GM12878 (cell line): Measurements from ENCODE around the gene TMEM163. TPM values are rescaled to one million over a fixed set of nuclear protein-coding genes. Genes with fewer than 3 reads are reported as not detected.

ENCODE experiments used
- ATAC-seq: fragments of 200-7000 bp; cut with Tn5 transposase; 3 replicates; pipeline ENCODE4 v1.9.1; 2020; ENCODE audit warnings: mild to moderate bottlenecking, moderate library complexity
- BruUV-seq: library from RNA; stranded (reverse); fragments of 400-500 nt; replicated peaks from 2 replicates; lab custom pipeline; 2021; lab: Mats Ljungman, UMichigan
- CTCF ChIA-PET: fragments of 300-600 bp; sonication (Branson Sonifier 250); formaldehyde crosslinking; extraction: SDS; loops from one replicate; lab custom pipeline; 2021; ENCODE audit warnings: inconsistent platforms; lab: Yijun Ruan, JAX
- POLR2A ChIA-PET: fragments of 350-600 bp; formaldehyde crosslinking; extraction: SDS; loops from one replicate; lab custom pipeline; 2021; ENCODE audit warnings: inconsistent platforms; lab: Charles Lee
- RAD21 ChIA-PET: fragments of 300-600 bp; sonication (Branson Sonifier 250); formaldehyde crosslinking; loops from one replicate; lab custom pipeline; 2023; ENCODE audit warnings: antibody characterized with exemption; ENCODE audit not compliant: unreplicated experiment; lab: Charles Lee
- SMC1A ChIA-PET: fragments of 300-600 bp; sonication (Branson Sonifier 250); formaldehyde crosslinking; loops from one replicate; lab custom pipeline; 2023; ENCODE audit not compliant: unreplicated experiment, uncharacterized antibody; lab: Charles Lee
- DNase-seq: peaks from one replicate; pipeline ENCODE4 v3.0.0-alpha.2; 2011; ENCODE audit warnings: low read depth, low spot score
- FAIRE-seq: peaks from 3 replicates; lab custom pipeline; 2011; peaks lifted over from hg19 to GRCh38; lab: Jason Lieb, UNC
- H2AFZ ChIP-seq: 2 replicates; pipeline ENCODE4 v1.6.0; 2011; ENCODE audit warnings: low read depth, low read length, control low read depth; ENCODE audit not compliant: control insufficient read depth
- H3K27ac ChIP-seq: 2 replicates; pipeline ENCODE4 v1.5.1; 2011; ENCODE audit warnings: control low read depth; ENCODE audit not compliant: control insufficient read depth, insufficient read depth
- H3K27me3 ChIP-seq, 2 experiments: replicated peaks in 1 of 2; 2 replicates each; pipeline versions ENCODE4 v1.6.0 to v1.6.1; 2011; ENCODE audit warnings: low read length in 1 of 2; ENCODE audit not compliant: control insufficient read depth in 2 of 2, insufficient read depth in 2 of 2
- H3K36me3 ChIP-seq, 2 experiments: 2 replicates each; pipeline ENCODE4 v1.5.1; 2011; ENCODE audit warnings: low read length in 1 of 2; ENCODE audit not compliant: control insufficient read depth in 2 of 2, insufficient read depth in 2 of 2
- H3K4me1 ChIP-seq: 2 replicates; pipeline ENCODE4 v1.6.1; 2011; ENCODE audit warnings: mild to moderate bottlenecking, low read length, moderate library complexity, mixed read lengths; ENCODE audit not compliant: control insufficient read depth, insufficient read depth
- H3K4me2 ChIP-seq: 2 replicates; pipeline ENCODE4 v1.6.0; 2011; ENCODE audit warnings: control low read depth; ENCODE audit not compliant: control insufficient read depth, insufficient read depth
- H3K4me3 ChIP-seq: fragments of 200-600 bp; sonication (generic); 2 replicates; pipeline ENCODE4 v1.5.1; 2016
- H3K79me2 ChIP-seq: 2 replicates; pipeline ENCODE4 v1.6.0; 2011; ENCODE audit warnings: low read length; ENCODE audit not compliant: control insufficient read depth, insufficient read depth
- H3K9ac ChIP-seq: 2 replicates; pipeline ENCODE4 v1.8.0; 2011; ENCODE audit warnings: low read length, control low read depth, mixed read lengths; ENCODE audit not compliant: control insufficient read depth, insufficient read depth
- H3K9me3 ChIP-seq: replicated peaks from 3 replicates; pipeline ENCODE4 v1.5.1; 2011; ENCODE audit warnings: mild to moderate bottlenecking, low read length; ENCODE audit not compliant: control insufficient read depth, insufficient read depth
- H4K20me1 ChIP-seq: 2 replicates; pipeline ENCODE4 v1.6.0; 2011; ENCODE audit not compliant: control insufficient read depth, insufficient read depth
- CHD4 ChIP-seq: fragments of 200-600 bp; sonication (generic); IDR thresholded peaks from 2 replicates; pipeline ENCODE4 v1.6.1; 2016; ENCODE audit warnings: mild to moderate bottlenecking
- E2F8 ChIP-seq: fragments of 450-650 bp; IDR thresholded peaks from 2 replicates; pipeline ENCODE4 v1.6.1; 2018; ENCODE audit warnings: mild to moderate bottlenecking, low read depth, moderate library complexity; ENCODE audit not compliant: partially characterized antibody
- EED ChIP-seq: sonication (generic); IDR thresholded peaks from 2 replicates; pipeline ENCODE4 v1.6.1; 2016; ENCODE audit warnings: antibody characterized with exemption, low read depth
- EGR1 ChIP-seq, 2 experiments: IDR thresholded peaks; 1 replicate in 1 of 2; 2 replicates in 1 of 2; pipeline ENCODE4 v1.6.1; 2011 to 2012; ENCODE audit warnings: low read depth in 2 of 2, low read length in 2 of 2, borderline replicate concordance in 1 of 2, mild to moderate bottlenecking in 1 of 2, moderate library complexity in 1 of 2
- HSF1 ChIP-seq: fragments of 150-350 bp; IDR thresholded peaks from 2 replicates; pipeline ENCODE4 v1.6.1; 2014; ENCODE audit warnings: mild to moderate bottlenecking, low read depth, low read length
- KLF5 ChIP-seq: fragments of 450-650 bp; IDR thresholded peaks from 2 replicates; pipeline ENCODE4 v1.6.1; 2014; ENCODE audit warnings: mild to moderate bottlenecking; ENCODE audit not compliant: partially characterized antibody
- MXI1 ChIP-seq: fragments of 150-350 bp; IDR thresholded peaks from 2 replicates; pipeline ENCODE4 v1.6.1; 2011; ENCODE audit warnings: low read depth, mild to moderate bottlenecking, inconsistent platforms, low read length, improper control_type of control experiment
- NR2C2 ChIP-seq: IDR thresholded peaks from 2 replicates; pipeline ENCODE4 v1.6.1; 2011; ENCODE audit warnings: borderline replicate concordance, low read depth; ENCODE audit not compliant: control insufficient read depth, insufficient read length
- NRF1 ChIP-seq: conservative IDR thresholded peaks from 2 replicates; pipeline ENCODE4 v1.6.1; 2011; ENCODE audit warnings: mild to moderate bottlenecking, low read depth, low read length, improper control_type of control experiment
- PML ChIP-seq: IDR thresholded peaks from 2 replicates; pipeline ENCODE4 v1.6.1; 2012; ENCODE audit warnings: low read length, inconsistent platforms
- RUNX3 ChIP-seq: IDR thresholded peaks from 2 replicates; pipeline ENCODE4 v1.6.1; 2012; ENCODE audit warnings: low read length, inconsistent platforms
- SUZ12 ChIP-seq: fragments of 200-600 bp; sonication (generic); IDR thresholded peaks from one replicate; pipeline ENCODE4 v1.6.1; 2018; ENCODE audit warnings: antibody characterized with exemption, mild to moderate bottlenecking; ENCODE audit not compliant: unreplicated experiment
- USF1 ChIP-seq: IDR thresholded peaks from 2 replicates; pipeline ENCODE4 v1.6.1; 2011; ENCODE audit warnings: borderline replicate concordance, low read depth, mild to moderate bottlenecking, moderate library complexity, mixed read lengths, low read length; ENCODE audit not compliant: insufficient read depth; ENCODE audit errors: extremely low read length
- ZNF217 ChIP-seq: fragments of 450-650 bp; IDR thresholded peaks from 2 replicates; pipeline ENCODE4 v1.6.1; 2017; ENCODE audit warnings: antibody characterized with exemption, mild to moderate bottlenecking
- WGBS: methylation state at CpG from one replicate; pipeline ENCODE4 v1.1.6; 2016; ENCODE audit warnings: low lambda C conversion rate; ENCODE audit not compliant: insufficient replicate concordance, insufficient coverage; ENCODE audit errors: missing lambda C conversion rate; 5-methylcytosine and 5-hydroxymethylcytosine counted together
- in situ Hi-C: fragments of 300-500 bp; cut with MboI; formaldehyde crosslinking; loops from 9 replicates; pipeline ENCODE4 v1.14.3; 2018; ENCODE audit warnings: mixed read lengths
- intact Hi-C: fragments of 100-400 bp; cut with micrococcal nuclease; formaldehyde crosslinking; loops from one replicate; pipeline ENCODE4 v1.14.2; 2022; ENCODE audit not compliant: unreplicated experiment
- polyA plus RNA-seq, 11 experiments: library from polyadenylated mRNA; depleted of rRNA in 4 of 11; unstranded in 6 of 11; stranded (reverse) in 5 of 11; fragments of >200 nt; fragmentation: Nextera tagmentation in 4 of 11; fragmentation: Illumina TruSeq in 1 of 11; extraction: Ambion mirVana in 4 of 11; extraction: Trizol in 1 of 11; gene quantifications; 1 replicate in 1 of 11; 2 replicates in 10 of 11; pipeline versions ENCODE4 v1.2.1 to v1.2.3, GENCODE V29; 2011 to 2016; ENCODE audit warnings: inconsistent platforms in 2 of 11, missing spikeins in 2 of 11, low read depth in 1 of 11
- total RNA-seq, 4 experiments: library from RNA; depleted of rRNA in 3 of 4; stranded (reverse); fragments of >200 nt in 3 of 4; fragmentation: Illumina TruSeq in 1 of 4; extraction: Trizol in 1 of 4; gene quantifications; 2 replicates each; pipeline versions ENCODE4 v1.2.1 to v1.2.3, GENCODE V29; 2013 to 2021

Gene TMEM163
- total and polyA plus RNA-seq, 10 of the 15 experiments (the other 5 are each of a cell fraction or from before 2014, with no cell fraction given), result 0.05 to 0.11 (median 0.07) TPM; not detected in 4

- in situ Hi-C loops (no loop called here), intact Hi-C loops (loop anchor here (5.0 kb wide), 1 partner anchor 238 kb away; no protein-coding TSS in a partner anchor)
- no peaks in the 10 kb centered on the region for H4K20me1 ChIP-seq
- H3K36me3 ChIP-seq, result no peaks in the 10 kb centered on the region
- H3K9ac ChIP-seq, result no peak overlapping the region
- no peaks in the 10 kb centered on the region for H3K27me3 ChIP-seq
- no peaks in the 10 kb centered on the region for H3K4me1 ChIP-seq
- POLR2A ChIA-PET, result no interaction called here
- DNase-seq (no peak), FAIRE-seq (no peak), ATAC-seq (no peak)
- no peak overlapping the region for H2AFZ ChIP-seq
- H3K4me2 ChIP-seq, result no peak overlapping the region
- H3K27ac ChIP-seq, result no peak overlapping the region
- CTCF ChIA-PET, result no interaction called here
- 34% methylated on average over 6 of the region's 6 CpGs for WGBS
- H3K4me3 ChIP-seq, result no peak overlapping the region
- RAD21 ChIA-PET, result no interaction called here
- H3K79me2 ChIP-seq, result no peaks in the 10 kb centered on the region
- SMC1A ChIA-PET, result no interaction called here
- no peaks in the 10 kb centered on the region for H3K9me3 ChIP-seq
- BruUV-seq, result no TSS peak
- TF ChIP-seq SUZ12 (no peak), ZNF217 (no peak), NR2C2 (no peak), CHD4 (no peak), PML (no peak), NRF1 (no peak), MXI1 (no peak), EGR1 (IDR thresholded peaks at IDR 0.05; ENCODE audit: borderline replicate concordance in 1 of 2, low read depth in 2 of 2, low read length in 2 of 2) (no peak), E2F8 (no peak), KLF5 (no peak), USF1 (no peak), HSF1 (no peak), EED (no peak), RUNX3 (no peak)
Observed at GRCh38 chr2:134690629-134691215, 28.1 kb downstream of the TMEM163 start.
